OCI-LY1 (cell line): Measurements from ENCODE around the gene ASGR2.

Experiments used
- H2AFZ ChIP-seq: fragments of 200-600 bp; sonication (generic), shearing (Covaris generic); 2 replicates; pipeline ENCODE4 v1.6.0; 2014; ENCODE audit warnings: antibody characterized with exemption, mild to moderate bottlenecking, low read length
- H3F3A ChIP-seq: fragments of 200-600 bp; sonication (generic), shearing (Covaris generic); 2 replicates; pipeline ENCODE4 v1.6.0; 2014; ENCODE audit warnings: mild to moderate bottlenecking, antibody characterized with exemption, low read length, moderate library complexity; ENCODE audit not compliant: insufficient read depth
- H3K27ac ChIP-seq: fragments of 200-600 bp; sonication (generic); 2 replicates; pipeline ENCODE4 v1.5.1; 2014; ENCODE audit warnings: low read length, mixed run types, mild to moderate bottlenecking, low read depth; ENCODE audit not compliant: poor library complexity, severe bottlenecking
- H3K27me3 ChIP-seq: fragments of 200-600 bp; sonication (generic); 2 replicates; pipeline ENCODE4 v1.6.0; 2014; ENCODE audit warnings: antibody characterized with exemption, mild to moderate bottlenecking, low read length, moderate library complexity; ENCODE audit not compliant: insufficient read depth
- H3K36me3 ChIP-seq: fragments of 200-600 bp; sonication (generic); 2 replicates; pipeline ENCODE4 v1.6.1; 2014; ENCODE audit warnings: mild to moderate bottlenecking, antibody characterized with exemption, low read length, moderate library complexity, mixed read lengths; ENCODE audit not compliant: insufficient read depth
- H3K4me1 ChIP-seq: fragments of 200-600 bp; sonication (generic); 2 replicates; pipeline ENCODE4 v1.5.1; 2014; ENCODE audit warnings: mild to moderate bottlenecking, low read length, moderate library complexity; ENCODE audit not compliant: insufficient read depth, severe bottlenecking
- H3K4me2 ChIP-seq: fragments of 200-600 bp; sonication (generic), shearing (Covaris generic); 2 replicates; pipeline ENCODE4 v1.6.1; 2014; ENCODE audit warnings: low read length
- H3K4me3 ChIP-seq: fragments of 200-600 bp; sonication (generic); 2 replicates; pipeline ENCODE4 v1.5.1; 2014; ENCODE audit warnings: low read length, low read depth, mild to moderate bottlenecking, mixed read lengths; ENCODE audit not compliant: poor library complexity, severe bottlenecking
- H3K79me2 ChIP-seq: fragments of 200-600 bp; shearing (Covaris generic); 2 replicates; pipeline ENCODE4 v1.6.1; 2016; ENCODE audit warnings: mixed run types, low read length, mixed read lengths; ENCODE audit not compliant: insufficient read depth
- H3K9ac ChIP-seq: fragments of 200-600 bp; sonication (generic), shearing (Covaris generic); 2 replicates; pipeline ENCODE4 v1.6.1; 2014; ENCODE audit warnings: mild to moderate bottlenecking, low read length, mixed read lengths
- H3K9me2 ChIP-seq: fragments of 200-600 bp; sonication (generic), shearing (Covaris generic); 2 replicates; pipeline ENCODE4 v1.6.1; 2014; ENCODE audit warnings: low read depth, mild to moderate bottlenecking, low read length, mixed read lengths
- H3K9me3 ChIP-seq: fragments of 200-600 bp; shearing (Covaris generic); 2 replicates; pipeline ENCODE4 v1.6.1; 2014; ENCODE audit warnings: low read length, mixed read lengths
- H4K20me1 ChIP-seq: fragments of 200-600 bp; sonication (generic), shearing (Covaris generic); 2 replicates; pipeline ENCODE4 v1.6.0; 2016; ENCODE audit warnings: mild to moderate bottlenecking, low read length; ENCODE audit not compliant: insufficient read depth
- CTCF ChIP-seq: fragments of 200-600 bp; sonication (generic), shearing (Covaris generic); IDR thresholded peaks from 2 replicates; pipeline ENCODE4 v1.5.1; 2017; ENCODE audit warnings: mild to moderate bottlenecking, antibody characterized with exemption, low read length, moderate library complexity, mixed read lengths
- EZH2 ChIP-seq: fragments of 200-600 bp; sonication (generic), shearing (Covaris generic); IDR thresholded peaks from 2 replicates; pipeline ENCODE4 v1.8.0; 2017; ENCODE audit warnings: borderline replicate concordance, mixed run types, mild to moderate bottlenecking, antibody characterized with exemption, low read length, moderate library complexity, mixed read lengths

Gene ASGR2

GRCh38 chr17:7132511-7133094 lies 18.0 kb upstream of the ASGR2 start:
- Histone ChIP-seq H3K27ac (no peak overlapping the region), H3K4me2 (no peak overlapping the region), H3K4me1 (peaks cover 5% of the 10 kb centered on the region), H3F3A (no peaks in the 10 kb centered on the region), H3K4me3 (no peak overlapping the region), H3K27me3 (peaks cover 5% of the 10 kb centered on the region), H3K9me3 (no peaks in the 10 kb centered on the region), H4K20me1 (no peaks in the 10 kb centered on the region), H2AFZ (no peak overlapping the region), H3K9me2 (no peaks in the 10 kb centered on the region), H3K9ac (no peak overlapping the region), H3K79me2 (no peaks in the 10 kb centered on the region), H3K36me3 (no peaks in the 10 kb centered on the region)
- TF ChIP-seq EZH2 (no peak), CTCF (no peak)

GRCh38 chr17:7131423-7131791 lies 16.8 kb upstream of the ASGR2 start:
- Histone ChIP-seq H3K27me3 (peaks cover 5% of the 10 kb centered on the region), H3K4me1 (peaks cover 5% of the 10 kb centered on the region), H3K79me2 (no peaks in the 10 kb centered on the region), H3K36me3 (no peaks in the 10 kb centered on the region), H3K4me2 (no peak overlapping the region), H2AFZ (no peak overlapping the region), H3K9me3 (no peaks in the 10 kb centered on the region), H3K4me3 (no peak overlapping the region), H3K9ac (no peak overlapping the region), H3K9me2 (no peaks in the 10 kb centered on the region), H3K27ac (no peak overlapping the region), H4K20me1 (no peaks in the 10 kb centered on the region), H3F3A (no peaks in the 10 kb centered on the region)
- TF ChIP-seq EZH2 (no peak), CTCF (no peak)

- Histone ChIP-seq H3K9me2 (no peaks in the 10 kb centered on the region), H4K20me1 (no peaks in the 10 kb centered on the region), H3K9me3 (no peaks in the 10 kb centered on the region), H3K27me3 (peaks cover 5% of the 10 kb centered on the region), H3K4me1 (peaks cover 5% of the 10 kb centered on the region), H3K4me2 (no peak overlapping the region), H3K9ac (no peak overlapping the region), H2AFZ (no peak overlapping the region), H3K27ac (no peak overlapping the region), H3K36me3 (no peaks in the 10 kb centered on the region), H3K4me3 (no peak overlapping the region), H3K79me2 (no peaks in the 10 kb centered on the region), H3F3A (no peaks in the 10 kb centered on the region)
- TF ChIP-seq EZH2 (no peak), CTCF (no peak)
Observed at GRCh38 chr17:7130621-7131422, 16.2 kb upstream of the ASGR2 start.
